PC-3 (cell line): ENCODE results near the gene GLDC.

Source experiments
- EZH2 ChIP-seq: fragments of 300-600 bp; sonication (generic); IDR thresholded peaks from one replicate; pipeline ENCODE4 v1.6.1; 2017; ENCODE audit warnings: antibody characterized with exemption, mild to moderate bottlenecking, low read length; ENCODE audit not compliant: unreplicated experiment
- EZH2phosphoT487 ChIP-seq: fragments of 300-600 bp; sonication (generic); IDR thresholded peaks from 2 replicates; pipeline ENCODE4 v1.6.1; 2018; ENCODE audit warnings: mild to moderate bottlenecking, antibody characterized with exemption, low read length, borderline replicate concordance
- TF ChIP-seq, protein P1 (sequence below): fragments of 300-600 bp; sonication (generic); conservative IDR thresholded peaks from 2 replicates; pipeline ENCODE4 v1.5.1; 2017; ENCODE audit warnings: antibody characterized with exemption, low read depth, mild to moderate bottlenecking, low read length

DNA sequence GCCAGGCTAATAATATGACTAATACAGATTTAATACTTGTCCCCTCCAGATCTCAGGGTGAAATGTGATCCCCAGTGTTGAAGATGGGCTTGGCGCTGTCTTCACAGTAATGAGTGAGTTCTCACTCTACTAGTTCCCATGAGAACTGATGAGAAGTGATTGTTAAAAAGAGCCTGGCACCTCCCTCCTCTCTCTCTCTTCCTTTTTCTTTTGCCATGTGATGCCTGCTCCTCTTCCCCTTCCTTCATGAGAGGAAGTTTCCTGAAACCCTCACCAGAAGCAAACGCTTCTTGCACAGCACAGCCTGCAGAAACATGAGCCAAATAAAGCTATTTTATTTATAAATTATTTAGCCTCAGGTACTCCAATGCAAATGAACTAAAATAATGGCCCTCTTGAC is 55.2 kb downstream of the GLDC start:
- TF ChIP-seq, protein P1, sequence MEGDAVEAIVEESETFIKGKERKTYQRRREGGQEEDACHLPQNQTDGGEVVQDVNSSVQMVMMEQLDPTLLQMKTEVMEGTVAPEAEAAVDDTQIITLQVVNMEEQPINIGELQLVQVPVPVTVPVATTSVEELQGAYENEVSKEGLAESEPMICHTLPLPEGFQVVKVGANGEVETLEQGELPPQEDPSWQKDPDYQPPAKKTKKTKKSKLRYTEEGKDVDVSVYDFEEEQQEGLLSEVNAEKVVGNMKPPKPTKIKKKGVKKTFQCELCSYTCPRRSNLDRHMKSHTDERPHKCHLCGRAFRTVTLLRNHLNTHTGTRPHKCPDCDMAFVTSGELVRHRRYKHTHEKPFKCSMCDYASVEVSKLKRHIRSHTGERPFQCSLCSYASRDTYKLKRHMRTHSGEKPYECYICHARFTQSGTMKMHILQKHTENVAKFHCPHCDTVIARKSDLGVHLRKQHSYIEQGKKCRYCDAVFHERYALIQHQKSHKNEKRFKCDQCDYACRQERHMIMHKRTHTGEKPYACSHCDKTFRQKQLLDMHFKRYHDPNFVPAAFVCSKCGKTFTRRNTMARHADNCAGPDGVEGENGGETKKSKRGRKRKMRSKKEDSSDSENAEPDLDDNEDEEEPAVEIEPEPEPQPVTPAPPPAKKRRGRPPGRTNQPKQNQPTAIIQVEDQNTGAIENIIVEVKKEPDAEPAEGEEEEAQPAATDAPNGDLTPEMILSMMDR, result no peak
- TF ChIP-seq EZH2 (no peak), EZH2phosphoT487 (no peak)
